KOPT-K1 (cell line): ENCODE measurements around the gene TMEM150C.

Experiments
- H3K27ac ChIP-seq: fragments of 200-600 bp; sonication (generic); 2 replicates; pipeline ENCODE4 v1.5.1; 2016; ENCODE audit warnings: antibody characterized with exemption, mild to moderate bottlenecking, low read depth, low read length; ENCODE audit not compliant: poor library complexity, severe bottlenecking
- H3K36me3 ChIP-seq: fragments of 200-600 bp; sonication (generic); 2 replicates; pipeline ENCODE4 v1.5.1; 2017; ENCODE audit warnings: antibody characterized with exemption, mild to moderate bottlenecking, low read length, moderate library complexity; ENCODE audit not compliant: insufficient read depth
- H3K9me3 ChIP-seq: fragments of 200-600 bp; sonication (generic); 2 replicates; pipeline ENCODE4 v1.5.1; 2017; ENCODE audit warnings: antibody characterized with exemption, low read length, mild to moderate bottlenecking; ENCODE audit not compliant: insufficient read depth, poor library complexity, severe bottlenecking

TMEM150C gene

GRCh38 chr4:82513382-82513781, 48.4 kb downstream of the TMEM150C start:
- Histone ChIP-seq H3K9me3 (no peaks in the 10 kb centered on the region), H3K27ac (no peak overlapping the region), H3K36me3 (no peaks in the 10 kb centered on the region)

DNA sequence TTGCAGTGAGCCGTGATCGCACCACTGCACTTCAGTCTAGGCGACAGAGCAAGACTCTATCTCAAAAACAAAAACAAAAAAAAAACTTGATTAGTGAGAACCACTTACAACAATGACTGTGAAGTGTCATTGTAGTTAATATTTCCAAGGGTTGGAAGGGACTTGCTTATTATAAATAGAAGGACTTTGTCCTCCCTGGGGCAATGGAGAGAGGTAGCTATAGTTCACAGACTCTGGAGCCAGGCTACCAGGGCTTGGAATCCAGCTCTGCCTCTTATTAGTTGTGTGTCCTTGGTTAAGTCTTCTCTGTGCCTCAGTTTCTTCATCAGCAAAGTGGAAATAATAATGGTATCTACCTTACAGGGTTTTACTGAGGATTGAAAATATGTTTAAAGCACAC, 51.6 kb downstream of the TMEM150C start:
- H3K27ac ChIP-seq: no peak overlapping the region
- no peaks in the 10 kb centered on the region for H3K36me3 ChIP-seq
- no peaks in the 10 kb centered on the region for H3K9me3 ChIP-seq

GRCh38 chr4:82508806-82509428, 52.9 kb downstream of the TMEM150C start:
- no peaks in the 10 kb centered on the region for H3K36me3 ChIP-seq
- no peaks in the 10 kb centered on the region for H3K9me3 ChIP-seq
- no peak overlapping the region for H3K27ac ChIP-seq

DNA sequence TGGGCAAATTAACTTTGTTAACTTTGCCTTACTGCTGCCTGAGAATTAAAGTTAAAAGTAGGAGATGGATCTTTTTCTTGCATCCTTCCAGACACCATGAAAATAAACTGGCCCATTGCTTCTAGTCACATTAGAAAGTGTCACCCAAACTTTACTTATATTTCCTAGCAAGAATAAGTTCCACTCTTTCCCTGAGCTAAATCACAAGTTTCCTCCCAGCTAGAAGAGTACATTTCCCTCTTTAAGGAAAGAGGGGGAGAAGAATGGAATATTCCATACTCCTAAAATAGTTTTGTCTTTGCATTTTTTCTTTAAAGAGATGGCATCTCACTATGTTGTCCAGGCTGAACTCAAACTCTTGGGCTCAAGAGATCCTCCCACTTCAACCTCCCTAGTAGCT, 53.8 kb downstream of the TMEM150C start:
- no peaks in the 10 kb centered on the region for H3K9me3 ChIP-seq
- no peak overlapping the region for H3K27ac ChIP-seq
- H3K36me3 ChIP-seq: no peaks in the 10 kb centered on the region

GRCh38 chr4:82501154-82501442, 60.7 kb downstream of the TMEM150C start:
- Histone ChIP-seq H3K9me3 (no peaks in the 10 kb centered on the region), H3K27ac (no peak overlapping the region), H3K36me3 (no peaks in the 10 kb centered on the region)

- Histone ChIP-seq H3K36me3 (no peaks in the 10 kb centered on the region; the same call in 1 of the 2 replicates), H3K27ac (no peak overlapping the region), H3K9me3 (no peaks in the 10 kb centered on the region)
Observed at GRCh38 chr4:82500435-82501153, 61.2 kb downstream of the TMEM150C start.

GRCh38 chr4:82499738-82500434, 61.9 kb downstream of the TMEM150C start:
- H3K27ac ChIP-seq: no peak overlapping the region
- H3K9me3 ChIP-seq: no peaks in the 10 kb centered on the region
- no peaks in the 10 kb centered on the region; the same call in 1 of the 2 replicates for H3K36me3 ChIP-seq

GRCh38 chr4:82496349-82496748, 65.4 kb downstream of the TMEM150C start:
- Histone ChIP-seq H3K36me3 (no peaks in the 10 kb centered on the region; the same call in 1 of the 2 replicates), H3K27ac (no peak overlapping the region), H3K9me3 (no peaks in the 10 kb centered on the region)

DNA sequence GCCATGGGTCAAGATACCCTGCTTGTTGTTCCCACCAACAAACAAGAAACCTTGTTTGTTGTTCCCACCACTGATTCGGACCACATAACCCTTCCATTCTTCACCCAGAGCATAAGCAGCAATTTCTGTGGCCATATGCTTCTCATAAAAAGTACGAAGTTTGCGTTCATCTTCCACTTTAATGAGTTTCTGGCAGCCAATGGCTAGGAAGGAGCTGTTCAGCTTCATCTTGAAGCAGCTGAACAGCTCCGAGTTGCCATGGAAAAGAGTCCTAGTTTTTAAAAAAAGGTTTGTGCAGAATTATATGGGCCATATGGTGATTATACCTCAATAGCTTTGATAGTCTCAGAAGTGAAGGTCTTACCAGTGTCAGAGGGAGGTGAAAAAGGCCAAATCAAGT, 66.1 kb downstream of the TMEM150C start:
- Histone ChIP-seq H3K9me3 (no peaks in the 10 kb centered on the region), H3K27ac (no peak overlapping the region)

GRCh38 chr4:82493721-82494425, 67.9 kb downstream of the TMEM150C start:
- Histone ChIP-seq H3K36me3 (no peaks in the 10 kb centered on the region; the same call in 1 of the 2 replicates), H3K27ac (no peak overlapping the region), H3K9me3 (no peaks in the 10 kb centered on the region)

More for the DNA sequence above, 66.1 kb downstream of the TMEM150C start:
- H3K36me3 ChIP-seq: no peaks in the 10 kb centered on the region; the same call in 1 of the 2 replicates

DNA sequence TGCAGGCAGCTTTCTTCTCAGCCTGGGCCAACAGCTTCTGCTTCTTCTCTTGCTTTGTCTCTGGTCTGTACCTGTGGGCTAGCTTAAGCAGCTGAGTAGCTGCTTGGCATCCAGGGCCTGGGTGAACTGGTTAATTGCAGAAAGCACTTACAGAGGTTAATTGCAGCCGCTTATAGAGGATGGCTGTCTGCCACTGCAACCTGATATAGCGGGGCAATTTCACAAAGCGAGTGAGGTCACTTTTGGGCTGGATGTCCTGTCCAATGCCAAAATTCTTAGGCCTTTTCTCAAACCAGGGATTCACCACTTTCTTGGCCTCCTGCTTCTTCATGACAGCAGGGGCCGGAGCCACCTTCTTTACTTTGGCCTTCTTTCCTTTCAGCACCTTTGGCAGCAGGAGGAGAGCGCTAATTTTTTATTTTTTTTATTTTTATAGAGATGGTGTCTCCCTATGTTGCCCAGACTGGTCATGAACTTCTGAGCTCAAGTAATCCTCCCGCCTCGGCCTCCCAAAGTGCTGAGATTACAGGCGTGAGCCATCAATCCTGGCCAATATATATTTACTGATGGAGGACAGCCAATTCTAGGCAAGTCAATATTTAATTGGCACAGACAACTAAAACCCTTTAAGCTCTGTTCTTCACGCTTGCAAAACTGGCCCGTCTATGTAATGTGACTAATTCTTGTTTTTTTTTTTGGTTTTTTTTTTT, 70.4 kb downstream of the TMEM150C start:
- no peaks in the 10 kb centered on the region for H3K9me3 ChIP-seq
- no peak overlapping the region for H3K27ac ChIP-seq
- no peaks in the 10 kb centered on the region; the same call in 1 of the 2 replicates for H3K36me3 ChIP-seq

DNA sequence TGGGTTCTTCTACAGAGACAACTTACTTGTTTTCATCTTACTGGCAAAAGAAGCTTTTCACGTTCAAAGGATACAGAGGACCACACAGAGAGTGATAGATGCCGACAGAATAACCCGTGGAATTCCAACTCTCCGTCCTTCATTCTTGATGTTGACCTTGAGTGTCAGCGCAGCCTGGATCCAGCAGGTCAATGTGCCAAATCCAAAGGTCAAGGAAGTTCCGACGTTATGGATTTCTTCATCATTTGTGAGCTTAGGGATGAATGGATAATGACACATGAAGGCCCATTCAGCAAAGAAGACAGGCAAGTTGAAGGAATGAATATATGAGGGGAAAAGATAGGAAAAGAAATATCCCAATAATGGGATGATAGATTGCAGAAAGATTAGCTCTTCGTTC, 71.8 kb downstream of the TMEM150C start:
- H3K9me3 ChIP-seq: no peaks in the 10 kb centered on the region
- no peak overlapping the region for H3K27ac ChIP-seq
- peaks cover 6% of the 10 kb centered on the region for H3K36me3 ChIP-seq

GRCh38 chr4:82489076-82489475, 72.7 kb downstream of the TMEM150C start:
- Histone ChIP-seq H3K27ac (no peak overlapping the region), H3K9me3 (no peaks in the 10 kb centered on the region), H3K36me3 (peaks cover 15% of the 10 kb centered on the region)

GRCh38 chr4:82484996-82485783, 76.6 kb downstream of the TMEM150C start:
- no peaks in the 10 kb centered on the region for H3K9me3 ChIP-seq
- peaks cover 43% of the 10 kb centered on the region for H3K36me3 ChIP-seq
- H3K27ac ChIP-seq: no peak overlapping the region
